OCI-M2 (cell line): ENCODE data around the gene CLDN19.
"Not testable (repeated sequence)": the region's sequence is repeated elsewhere in the genome, so short reads cannot be mapped to it uniquely, and the experiment has no call there.

ENCODE experiments used
- DNase-seq: peaks from one replicate; lab custom pipeline; 2025; ENCODE audit not compliant: unreplicated experiment; lab: John Stamatoyannopoulos, UW

The CLDN19 gene

DNA sequence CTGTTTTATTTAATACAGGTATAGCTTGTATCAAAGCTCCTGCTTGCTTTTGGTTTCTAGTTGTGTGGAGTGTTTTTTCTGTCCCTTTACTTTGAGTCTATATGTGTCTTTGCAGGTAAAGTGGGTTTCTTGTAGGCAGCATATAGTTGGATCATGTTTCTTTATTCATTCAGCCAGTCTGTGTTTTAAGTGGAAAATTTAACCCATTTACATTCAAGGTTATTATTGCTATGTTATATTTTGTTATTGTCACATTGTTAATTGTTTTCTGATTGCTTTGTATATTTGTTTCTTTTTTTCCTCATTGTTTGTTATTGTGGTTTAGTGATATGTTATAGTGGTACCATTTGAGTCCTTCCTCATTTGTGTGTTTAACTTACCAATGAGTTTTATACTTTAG is 26.7 kb downstream of the CLDN19 start:
- no peak for DNase-seq

DNA sequence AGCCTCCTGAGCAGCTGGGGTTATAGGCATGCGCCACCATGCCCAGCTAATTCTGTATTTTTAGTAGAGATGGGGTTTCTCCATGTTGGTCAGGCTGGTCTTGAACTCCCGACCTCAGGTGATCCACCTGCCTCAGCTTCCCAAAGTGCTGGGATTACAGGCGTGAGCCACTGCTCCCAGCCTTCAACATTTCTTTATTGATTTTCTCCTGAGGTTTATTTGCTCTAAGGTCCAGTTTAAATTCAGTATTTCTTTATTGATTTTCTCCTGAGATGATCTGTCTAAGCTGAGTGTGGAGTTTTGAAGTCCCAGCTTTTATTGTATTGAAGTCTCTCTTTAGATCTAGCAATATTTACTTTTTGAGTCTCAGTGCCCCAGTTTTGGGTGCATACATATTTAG is 27.2 kb downstream of the CLDN19 start:
- not testable (repeated sequence) for DNase-seq

DNA sequence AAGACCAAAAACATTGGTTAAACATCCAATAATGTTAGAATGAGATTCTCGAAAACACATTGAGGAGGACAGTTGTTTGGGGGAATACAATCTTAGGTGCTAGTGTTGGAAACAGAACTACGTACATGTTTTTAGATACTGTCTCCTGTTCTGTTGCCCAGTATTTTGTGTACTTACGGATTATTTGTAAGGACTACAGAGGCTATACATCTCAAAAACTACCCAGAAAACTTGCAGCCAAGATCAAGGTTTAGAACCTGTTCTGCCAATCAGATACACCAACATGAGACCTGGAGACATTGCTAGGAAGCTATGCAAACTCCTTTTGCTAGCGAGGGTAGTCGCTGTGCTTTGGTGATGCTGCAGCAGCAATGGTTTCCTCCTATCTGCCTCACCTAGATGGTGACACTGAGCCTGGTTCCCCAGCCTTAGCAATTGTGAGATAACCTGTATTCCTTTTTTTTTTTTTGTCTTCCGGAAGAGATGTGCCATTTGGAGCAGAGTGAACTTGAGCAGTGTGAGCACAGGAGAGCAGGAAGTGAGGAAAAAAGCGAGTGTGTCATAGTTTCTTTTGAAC is 36.1 kb downstream of the CLDN19 start:
- no peak for DNase-seq

DNA sequence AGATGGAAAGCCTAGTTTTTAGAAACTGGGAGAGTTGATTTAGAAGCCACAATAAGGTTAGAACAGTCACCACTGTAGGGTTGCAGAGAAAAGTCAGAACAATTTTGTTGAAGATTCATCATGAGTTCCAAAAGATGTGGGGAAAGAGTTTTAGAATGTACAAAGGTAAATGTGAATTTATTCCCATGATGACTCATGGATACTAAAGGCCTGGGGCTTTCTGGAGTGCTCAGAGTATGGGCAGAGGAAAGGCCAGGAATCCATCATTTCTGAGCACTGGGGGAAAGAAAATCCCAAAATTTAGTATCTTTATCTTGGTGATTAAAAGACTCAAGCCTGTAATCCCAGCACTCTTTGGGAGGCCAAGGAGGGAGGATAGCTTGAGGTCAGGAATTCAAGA is 40.0 kb downstream of the CLDN19 start:
- DNase-seq, result no peak

DNA sequence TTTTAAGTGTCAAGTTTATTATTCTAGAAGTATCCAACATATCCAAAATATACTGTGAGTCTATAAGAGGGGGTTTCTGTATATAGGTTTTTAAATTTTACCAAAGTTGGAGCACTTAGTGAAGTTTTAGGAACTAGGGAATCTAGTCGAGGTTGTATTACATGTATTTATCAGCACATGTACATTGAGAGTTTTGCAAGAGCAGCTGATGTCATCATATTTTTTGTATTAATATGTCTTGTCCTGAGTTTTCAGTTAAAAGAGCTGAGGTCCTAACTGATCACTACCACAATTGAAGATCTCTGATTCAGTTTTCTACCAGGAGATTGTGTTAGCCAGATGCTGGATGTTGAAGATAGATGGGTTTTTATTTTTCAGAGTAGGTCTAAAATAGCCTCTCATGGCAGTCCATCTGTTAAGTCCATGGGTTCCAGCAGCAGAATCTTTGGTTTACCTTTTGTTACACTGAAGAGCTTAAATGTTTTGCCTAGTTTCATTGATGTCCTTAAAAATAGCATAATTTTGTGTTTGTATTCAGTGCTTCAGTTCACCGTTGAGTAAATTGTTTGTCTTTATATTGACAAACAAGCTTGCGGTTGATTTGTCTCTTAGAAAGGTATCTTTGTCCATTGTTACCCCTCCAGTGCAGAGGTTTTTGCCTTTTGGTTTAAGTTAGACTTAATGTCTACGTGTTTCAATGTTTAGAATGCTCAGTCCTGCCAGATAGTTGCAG is 41.8 kb downstream of the CLDN19 start:
- DNase-seq, result no peak

DNA sequence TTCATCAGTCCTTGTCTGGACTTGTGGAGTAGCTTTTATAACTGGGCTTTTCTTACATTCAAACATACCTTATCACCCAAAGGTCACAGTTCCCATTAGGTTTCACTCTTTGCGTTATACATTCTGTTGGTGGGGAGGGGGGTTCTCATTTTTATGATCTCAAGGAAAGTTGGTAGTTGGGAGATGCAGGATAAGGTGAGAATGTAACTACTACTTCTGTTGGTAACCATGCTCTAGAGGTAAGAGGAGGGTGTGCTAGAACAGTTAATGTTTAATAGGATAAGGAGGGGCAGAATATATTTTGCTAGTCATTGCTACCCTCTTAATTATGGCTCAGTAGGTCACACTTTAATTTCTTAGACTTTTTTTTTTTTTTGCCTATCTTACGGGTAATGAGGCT is 47.1 kb downstream of the CLDN19 start:
- no peak for DNase-seq

DNA sequence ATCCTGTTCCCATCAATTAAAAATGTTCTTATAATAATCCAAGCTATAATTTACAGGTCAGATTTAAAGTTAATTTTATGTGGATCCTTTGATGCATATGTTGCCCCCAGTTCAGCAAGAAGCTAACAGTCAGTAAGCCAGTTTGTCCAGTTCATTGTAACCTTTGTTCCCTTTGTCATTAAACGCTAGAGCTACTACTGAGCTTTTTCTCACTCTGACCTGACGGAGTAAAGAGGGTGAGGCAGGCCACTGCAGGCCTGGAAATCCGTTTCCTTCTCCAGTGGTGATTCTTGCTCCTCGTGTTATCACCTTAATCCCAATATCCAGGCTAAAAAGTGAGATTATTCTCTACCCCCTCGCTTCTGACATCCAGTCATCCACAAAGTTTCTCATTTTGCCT is 47.6 kb downstream of the CLDN19 start:
- no peak for DNase-seq

DNA sequence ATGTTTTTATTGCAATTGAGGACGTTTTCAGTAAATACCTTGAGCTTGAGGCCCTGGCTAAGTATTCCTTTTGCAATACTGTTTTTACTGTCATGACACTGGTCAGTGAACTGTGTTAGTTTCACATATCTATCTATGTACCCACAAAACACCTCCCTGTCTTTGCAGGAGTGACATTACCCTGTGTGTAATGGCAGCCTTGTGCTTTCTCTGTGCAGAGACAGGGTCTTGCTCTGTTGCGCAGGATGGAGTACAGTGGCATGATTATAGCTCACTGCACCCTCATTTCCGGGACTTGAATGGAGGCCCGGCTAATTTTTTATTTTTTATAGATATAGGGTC is 48.9 kb downstream of the CLDN19 start:
- no peak for DNase-seq

DNA sequence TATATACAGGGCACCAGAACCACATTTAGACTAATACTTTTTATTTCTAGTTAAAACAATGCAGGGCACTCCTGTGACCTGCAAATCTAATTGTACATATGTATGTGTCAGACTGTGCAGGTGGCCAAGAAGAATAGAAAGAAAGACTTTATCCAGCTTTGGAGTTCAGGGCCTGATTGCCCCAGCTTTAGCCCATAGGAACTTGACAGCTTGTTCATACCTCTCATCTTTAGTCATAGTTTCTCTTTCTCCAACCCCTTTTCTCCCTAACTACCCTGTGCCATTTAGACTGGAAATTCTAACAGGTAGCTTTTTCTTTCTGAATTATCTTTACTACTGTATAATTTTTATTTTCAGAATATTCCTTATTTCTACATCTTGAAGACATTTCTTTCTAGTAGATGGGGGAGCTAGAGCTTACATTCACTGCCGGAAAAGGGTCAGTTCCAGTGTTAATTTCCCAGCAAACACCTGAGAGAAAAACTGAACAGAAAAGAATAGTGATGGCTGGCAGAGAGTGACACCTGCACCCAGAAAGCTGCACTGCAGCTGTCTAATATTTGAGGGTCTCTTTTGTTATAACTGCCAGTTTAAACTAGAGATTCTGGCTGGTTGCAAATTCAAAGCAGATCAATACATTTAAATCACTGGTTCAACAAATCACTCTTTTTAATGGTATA is 49.4 kb downstream of the CLDN19 start:
- DNase-seq, result no peak

DNA sequence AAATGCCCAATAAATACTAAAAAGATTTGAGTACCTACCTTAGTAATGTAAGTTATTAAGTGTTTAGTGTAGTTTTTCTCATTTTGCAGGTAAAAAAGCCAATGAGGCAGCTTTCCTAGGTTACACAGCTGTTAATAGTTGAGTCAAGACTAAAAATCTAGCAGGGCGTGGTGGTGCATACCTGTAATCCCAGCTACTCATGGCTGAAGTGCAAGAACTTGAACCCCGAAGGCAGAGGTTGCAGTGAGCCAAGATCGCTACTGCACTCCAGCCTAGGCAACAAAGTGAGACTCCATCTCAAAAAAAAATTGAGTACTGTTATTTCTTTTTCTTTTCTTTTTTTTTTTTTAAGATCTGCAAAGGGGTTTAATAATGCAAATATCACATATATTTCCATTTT is 50.1 kb downstream of the CLDN19 start:
- no peak for DNase-seq

DNA sequence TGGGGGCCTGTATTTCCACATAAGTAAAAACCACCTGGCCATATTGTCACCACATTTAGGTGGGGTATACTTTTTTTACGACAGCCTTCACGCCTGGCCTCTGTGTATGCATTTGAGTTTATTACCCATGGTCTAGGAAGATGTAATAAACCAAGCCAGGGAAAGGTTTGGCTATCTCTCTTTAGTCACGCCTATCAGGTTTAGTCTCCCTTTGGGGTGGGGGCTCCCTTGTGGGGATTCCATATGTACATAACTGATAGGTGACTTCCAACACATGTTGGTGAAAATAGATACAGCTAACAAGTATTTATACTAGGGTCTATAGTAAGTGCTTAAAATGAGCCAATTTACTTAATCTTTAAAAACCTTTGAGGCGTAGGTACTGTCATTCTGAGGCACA is 53.6 kb downstream of the CLDN19 start:
- DNase-seq, result no peak

DNA sequence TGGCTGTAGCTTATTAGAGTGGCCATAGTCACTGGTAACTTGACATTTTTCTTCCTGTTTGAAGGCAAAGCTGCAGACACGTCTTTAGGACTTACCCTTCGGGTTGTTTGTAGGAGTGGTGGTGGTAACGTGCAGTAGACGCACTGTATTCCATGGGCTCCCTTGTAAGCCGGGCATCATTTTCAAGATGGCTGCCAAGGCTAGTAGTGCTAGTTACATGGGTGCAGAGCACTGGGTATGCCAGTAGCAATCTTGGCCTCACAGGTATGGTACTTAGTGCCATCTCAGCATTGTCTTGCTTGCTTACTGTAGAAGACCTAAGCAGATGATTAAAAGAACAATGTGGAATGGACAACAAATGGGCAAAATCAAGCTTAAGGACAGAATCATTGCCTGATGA is 55.9 kb downstream of the CLDN19 start:
- no peak for DNase-seq
